Kidney (tissue), 14 donors: ENCODE results near the gene MTOR. TPM values are rescaled to one million over a fixed set of nuclear protein-coding genes. Genes with fewer than 3 reads are reported as not detected.
"Not testable (repeated sequence)": the region's sequence is repeated elsewhere in the genome, so short reads cannot be mapped to it uniquely, and the experiment has no call there.

ENCODE experiments used
- DNase-seq, 5 donors: peaks; one replicate each; pipeline ENCODE4 v3.0.0-alpha.2; 2013 to 2020
- FAIRE-seq: peaks from 2 replicates; lab custom pipeline; 2012; peaks lifted over from hg19 to GRCh38; lab: Jason Lieb, UNC
- H3K27ac ChIP-seq, 2 donors: one replicate each; pipeline ENCODE4 v1.7.0; 2013; ENCODE audit warnings: low read depth in 2 of 2, low read length in 2 of 2, inconsistent platforms in 1 of 2
- H3K27me3 ChIP-seq: one replicate; pipeline ENCODE4 v1.7.1; 2013; ENCODE audit warnings: low read length, inconsistent platforms; ENCODE audit not compliant: control insufficient read depth, insufficient read depth
- H3K36me3 ChIP-seq, 3 donors: one replicate each; pipeline versions ENCODE4 v1.7.0 to v1.7.1; 2013; ENCODE audit warnings: low read length in 3 of 3, control low read depth in 1 of 3, inconsistent platforms in 1 of 3; ENCODE audit not compliant: insufficient read depth in 3 of 3, control insufficient read depth in 2 of 3
- H3K4me1 ChIP-seq, 3 donors: one replicate each; pipeline versions ENCODE4 v1.7.0 to v1.7.1; 2013; ENCODE audit warnings: low read length in 3 of 3, inconsistent platforms in 1 of 3, low read depth in 1 of 3; ENCODE audit not compliant: control insufficient read depth in 2 of 3, insufficient read depth in 2 of 3
- H3K4me3 ChIP-seq, 3 donors: one replicate each; pipeline versions ENCODE4 v1.7.0 to v1.8.1; 2013; ENCODE audit warnings: low read length in 3 of 3, control low read depth in 1 of 3, inconsistent platforms in 1 of 3
- H3K9ac ChIP-seq, 3 donors: one replicate each; pipeline versions ENCODE4 v1.7.0 to v1.7.1; 2013; ENCODE audit warnings: low read length in 3 of 3, control low read depth in 1 of 3, inconsistent platforms in 1 of 3
- H3K9me3 ChIP-seq, 3 donors: one replicate each; pipeline versions ENCODE4 v1.7.0 to v1.7.1; 2013; ENCODE audit warnings: low read length in 3 of 3, control low read depth in 1 of 3, inconsistent platforms in 1 of 3; ENCODE audit not compliant: control insufficient read depth in 2 of 3, insufficient read depth in 1 of 3
- intact Hi-C: fragments of 100-400 bp; cut with DNase I; formaldehyde crosslinking; loops from one replicate; pipeline ENCODE4 v1.11.1; 2022
- polyA plus RNA-seq: library from polyadenylated mRNA; stranded (reverse); fragments of 350-450 nt; fragmentation: Illumina TruSeq; extraction: RNeasy Lipid Tissue Mini Kit (QIAGEN cat#74804); gene quantifications from one replicate; pipeline ENCODE4 v1.2.3, GENCODE V29; 2014; ENCODE audit warnings: low read depth, low replicate concordance; ENCODE audit not compliant: insufficient read depth
- total RNA-seq: library from RNA; stranded (reverse); fragmentation: NEBNext Ultra II Directional; extraction: Animal tissue kit (Norgen Biotek cat#: 25700); gene quantifications from one replicate; pipeline ENCODE4 v1.2.1, GENCODE V29; 2021
- TF ChIP-seq, protein P1 (sequence below): IDR thresholded peaks from 3 replicates; pipeline ENCODE4 v1.5.1; 2012; ENCODE audit warnings: mild to moderate bottlenecking, moderate library complexity, borderline replicate concordance; ENCODE audit not compliant: insufficient read depth; ENCODE audit errors: extremely low read depth
- donor health status: control.
- donor health status: control.
- donor health status: control.
- donor health status: control.
- donor health status: control.
- donor health status: DM: yes; HTN: yes; CAD: no.
- donor health status: Normal renal cell carcinoma (clear cell type).

Gene MTOR
- total and polyA plus RNA-seq, 2 donors from 2014 or later: 16.0 to 36.8 TPM

DNA sequence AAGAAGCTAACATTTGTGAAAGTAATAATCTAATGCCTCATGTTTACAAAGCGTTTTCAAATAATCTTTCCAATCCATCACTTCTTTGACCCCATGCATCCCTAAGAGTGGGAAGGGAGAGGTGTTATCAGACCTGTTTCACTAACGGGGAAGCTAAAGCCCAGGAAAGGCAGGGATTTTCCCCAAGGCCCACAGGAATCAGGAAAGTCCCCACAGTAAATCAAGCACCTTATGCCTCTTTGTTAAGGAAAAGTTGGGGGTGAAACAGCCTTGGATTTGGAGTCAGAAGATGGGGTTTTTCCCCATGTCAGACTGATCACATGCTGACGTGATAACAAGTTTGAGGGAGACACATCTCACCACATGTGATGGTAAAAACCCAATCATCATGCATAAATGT is 93.1 kb downstream of the MTOR start:
- TF ChIP-seq, protein P1, sequence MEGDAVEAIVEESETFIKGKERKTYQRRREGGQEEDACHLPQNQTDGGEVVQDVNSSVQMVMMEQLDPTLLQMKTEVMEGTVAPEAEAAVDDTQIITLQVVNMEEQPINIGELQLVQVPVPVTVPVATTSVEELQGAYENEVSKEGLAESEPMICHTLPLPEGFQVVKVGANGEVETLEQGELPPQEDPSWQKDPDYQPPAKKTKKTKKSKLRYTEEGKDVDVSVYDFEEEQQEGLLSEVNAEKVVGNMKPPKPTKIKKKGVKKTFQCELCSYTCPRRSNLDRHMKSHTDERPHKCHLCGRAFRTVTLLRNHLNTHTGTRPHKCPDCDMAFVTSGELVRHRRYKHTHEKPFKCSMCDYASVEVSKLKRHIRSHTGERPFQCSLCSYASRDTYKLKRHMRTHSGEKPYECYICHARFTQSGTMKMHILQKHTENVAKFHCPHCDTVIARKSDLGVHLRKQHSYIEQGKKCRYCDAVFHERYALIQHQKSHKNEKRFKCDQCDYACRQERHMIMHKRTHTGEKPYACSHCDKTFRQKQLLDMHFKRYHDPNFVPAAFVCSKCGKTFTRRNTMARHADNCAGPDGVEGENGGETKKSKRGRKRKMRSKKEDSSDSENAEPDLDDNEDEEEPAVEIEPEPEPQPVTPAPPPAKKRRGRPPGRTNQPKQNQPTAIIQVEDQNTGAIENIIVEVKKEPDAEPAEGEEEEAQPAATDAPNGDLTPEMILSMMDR: no peak
- Histone ChIP-seq H3K36me3 (no peaks in the 10 kb centered on the region), H3K9me3 (no peaks in the 10 kb centered on the region), H3K4me3 (no peak overlapping the region), H3K9ac (no peak overlapping the region), H3K27me3 (no peaks in the 10 kb centered on the region), H3K4me1 (no peaks in the 10 kb centered on the region), H3K27ac (no peak overlapping the region)
- DNase-seq (no peak), FAIRE-seq (no peak)
- intact Hi-C loops: no loop called here

DNA sequence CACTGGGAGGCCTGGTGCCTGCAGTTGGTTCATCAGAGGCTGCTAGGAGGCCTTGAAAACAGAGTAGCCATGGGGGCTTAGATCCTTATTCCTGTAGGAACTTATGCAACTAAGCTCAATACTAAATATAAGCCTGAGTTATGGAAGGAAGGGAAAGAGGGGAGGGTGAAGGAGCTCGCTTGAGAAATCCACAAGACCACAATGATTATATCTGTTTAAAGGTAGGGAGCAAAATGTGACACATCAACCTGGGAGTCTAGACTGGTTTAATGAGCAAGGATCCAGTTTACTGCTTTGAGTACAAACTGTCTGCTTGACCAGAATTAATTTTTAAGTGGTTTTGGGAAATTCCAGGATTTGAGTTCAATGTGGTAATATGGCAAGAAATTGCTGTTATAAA is 93.6 kb downstream of the MTOR start:
- TF ChIP-seq, protein P1: no peak
- no peaks in the 10 kb centered on the region for H3K27me3 ChIP-seq
- no peaks in the 10 kb centered on the region for H3K4me1 ChIP-seq
- H3K27ac ChIP-seq: no peak overlapping the region
- no peak for DNase-seq
- FAIRE-seq: no peak
- H3K4me3 ChIP-seq: no peak overlapping the region
- H3K9ac ChIP-seq: no peak overlapping the region
- H3K36me3 ChIP-seq: no peaks in the 10 kb centered on the region
- H3K9me3 ChIP-seq: no peaks in the 10 kb centered on the region
- intact Hi-C loops: no loop called here

DNA sequence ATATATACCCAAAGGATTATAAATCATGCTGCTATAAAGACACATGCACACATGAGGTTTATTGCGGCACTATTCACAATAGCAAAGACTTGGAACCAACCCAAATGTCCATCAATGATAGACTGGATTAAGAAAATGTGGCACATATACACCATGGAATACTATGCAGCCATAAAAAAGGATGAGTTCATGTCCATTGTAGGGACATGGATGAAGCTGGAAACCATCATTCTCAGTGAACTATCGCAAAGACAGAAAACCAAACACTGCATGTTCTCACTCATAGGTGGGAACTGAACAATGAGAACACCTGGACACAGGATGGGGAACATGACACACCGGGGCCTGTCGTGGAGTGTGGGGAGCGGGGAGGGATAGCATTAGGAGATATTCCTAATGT is 95.6 kb downstream of the MTOR start:
- H3K36me3 ChIP-seq, H3K9ac ChIP-seq, H3K27ac ChIP-seq, intact Hi-C loops, H3K4me3 ChIP-seq, DNase-seq, H3K4me1 ChIP-seq, H3K9me3 ChIP-seq, FAIRE-seq, H3K27me3 ChIP-seq: not testable (repeated sequence)

DNA sequence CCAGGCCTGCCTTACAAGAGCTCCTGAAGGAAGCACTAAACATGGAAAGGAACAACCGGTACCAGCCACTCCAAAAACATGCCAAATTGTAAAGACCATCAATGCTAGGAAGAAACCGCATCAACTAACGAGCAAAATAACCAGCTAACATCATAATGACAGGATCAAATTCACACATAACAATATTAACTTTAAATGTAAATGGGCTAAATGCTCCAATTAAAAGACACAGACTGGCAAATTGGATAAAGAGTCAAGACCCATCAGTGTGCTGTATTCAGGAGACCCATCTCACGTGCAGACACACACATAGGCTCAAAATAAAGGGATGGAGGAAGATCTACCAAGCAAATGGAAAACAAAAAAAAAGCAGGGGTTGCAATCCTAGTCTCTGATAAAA is 99.6 kb downstream of the MTOR start:
- H3K4me3 ChIP-seq, FAIRE-seq, H3K4me1 ChIP-seq, H3K27me3 ChIP-seq, DNase-seq, H3K9ac ChIP-seq, H3K27ac ChIP-seq, intact Hi-C loops, H3K9me3 ChIP-seq, H3K36me3 ChIP-seq: not testable (repeated sequence)
